ENCODE measurements around the gene ADORA2A.

ADORA2A gene

GRCh38 chr22:24481641-24482040 is 54.2 kb downstream of the ADORA2A start:
- no peaks in the 10 kb centered on the region for H3K27me3 ChIP-seq
- H3K27ac ChIP-seq: no peak overlapping the region
- no peak overlapping the region for H3K4me3 ChIP-seq
- intact Hi-C loops (cut with DNase I; ENCODE audit: low total_unique reads): no loop called here
- TF ChIP-seq, protein P1, sequence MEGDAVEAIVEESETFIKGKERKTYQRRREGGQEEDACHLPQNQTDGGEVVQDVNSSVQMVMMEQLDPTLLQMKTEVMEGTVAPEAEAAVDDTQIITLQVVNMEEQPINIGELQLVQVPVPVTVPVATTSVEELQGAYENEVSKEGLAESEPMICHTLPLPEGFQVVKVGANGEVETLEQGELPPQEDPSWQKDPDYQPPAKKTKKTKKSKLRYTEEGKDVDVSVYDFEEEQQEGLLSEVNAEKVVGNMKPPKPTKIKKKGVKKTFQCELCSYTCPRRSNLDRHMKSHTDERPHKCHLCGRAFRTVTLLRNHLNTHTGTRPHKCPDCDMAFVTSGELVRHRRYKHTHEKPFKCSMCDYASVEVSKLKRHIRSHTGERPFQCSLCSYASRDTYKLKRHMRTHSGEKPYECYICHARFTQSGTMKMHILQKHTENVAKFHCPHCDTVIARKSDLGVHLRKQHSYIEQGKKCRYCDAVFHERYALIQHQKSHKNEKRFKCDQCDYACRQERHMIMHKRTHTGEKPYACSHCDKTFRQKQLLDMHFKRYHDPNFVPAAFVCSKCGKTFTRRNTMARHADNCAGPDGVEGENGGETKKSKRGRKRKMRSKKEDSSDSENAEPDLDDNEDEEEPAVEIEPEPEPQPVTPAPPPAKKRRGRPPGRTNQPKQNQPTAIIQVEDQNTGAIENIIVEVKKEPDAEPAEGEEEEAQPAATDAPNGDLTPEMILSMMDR (IDR thresholded peaks at IDR 0.05): no peak
- no peaks in the 10 kb centered on the region for H3K36me3 ChIP-seq
- DNase-seq: no peak
- H3K4me1 ChIP-seq: peaks cover 0 to 9% (median 0%) of the 10 kb centered on the region in 4 donors
- H3K9me3 ChIP-seq: no peaks in the 10 kb centered on the region

DNA sequence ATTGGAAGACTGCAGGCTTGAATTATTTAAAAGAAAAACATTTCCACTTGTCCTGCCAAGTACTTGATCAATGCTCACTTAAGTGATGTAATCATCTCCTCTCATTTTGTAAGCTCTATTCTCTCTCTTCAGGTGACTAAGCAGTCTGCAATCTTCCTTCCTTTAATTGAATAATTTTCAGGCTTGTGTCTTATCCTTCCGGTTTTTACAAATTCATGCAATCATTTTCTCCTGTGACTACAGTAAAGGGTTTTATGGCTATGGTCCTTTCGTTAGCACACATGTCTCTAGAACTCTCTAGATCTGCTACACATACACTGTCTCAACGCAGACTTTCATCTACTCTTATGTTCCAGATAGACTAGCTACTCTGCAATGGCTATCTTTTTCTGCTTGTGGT is 55.2 kb downstream of the ADORA2A start:
- no peaks in the 10 kb centered on the region for H3K36me3 ChIP-seq
- intact Hi-C loops (cut with DNase I; ENCODE audit: low total_unique reads): no loop called here
- DNase-seq: no peak
- H3K4me3 ChIP-seq: no peak overlapping the region
- no peaks in the 10 kb centered on the region for H3K27me3 ChIP-seq
- H3K4me1 ChIP-seq: peaks cover 0 to 9% (median 0%) of the 10 kb centered on the region in 4 donors
- no peaks in the 10 kb centered on the region for H3K9me3 ChIP-seq
- H3K27ac ChIP-seq: no peak overlapping the region
- TF ChIP-seq, protein P1 (IDR thresholded peaks at IDR 0.05): no peak

DNA sequence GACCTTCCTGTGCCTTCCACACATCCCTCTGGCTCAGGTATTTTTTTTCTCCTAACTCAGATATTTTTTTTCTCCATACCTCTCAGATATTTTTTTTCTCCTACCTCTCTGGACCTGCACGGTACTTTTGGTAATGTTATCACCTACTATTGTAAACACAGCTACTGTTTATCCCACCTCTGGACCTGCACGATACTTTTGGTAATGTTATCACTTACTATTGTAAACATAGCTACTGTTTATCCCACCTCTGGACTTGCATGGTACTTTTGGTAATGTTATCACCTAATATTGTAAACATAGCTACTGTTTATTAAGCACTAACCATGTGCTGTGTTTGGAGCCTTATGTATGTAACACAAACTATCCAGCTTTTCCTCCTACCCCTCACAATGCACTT is 55.6 kb downstream of the ADORA2A start:
- intact Hi-C loops (cut with DNase I; ENCODE audit: low total_unique reads): no loop called here
- DNase-seq: no peak
- Histone ChIP-seq H3K36me3 (no peaks in the 10 kb centered on the region), H3K9me3 (no peaks in the 10 kb centered on the region), H3K4me1 (peaks cover 0 to 9% (median 0%) of the 10 kb centered on the region in 4 donors), H3K27me3 (no peaks in the 10 kb centered on the region), H3K4me3 (no peak overlapping the region), H3K27ac (no peak overlapping the region)
- TF ChIP-seq, protein P1 (IDR thresholded peaks at IDR 0.05): no peak

GRCh38 chr22:24483976-24484545 is 56.7 kb downstream of the ADORA2A start:
- H3K36me3 ChIP-seq: no peaks in the 10 kb centered on the region
- intact Hi-C loops (cut with DNase I; ENCODE audit: low total_unique reads): no loop called here
- H3K27ac ChIP-seq: no peak overlapping the region
- H3K4me1 ChIP-seq: peaks cover 0 to 9% (median 0%) of the 10 kb centered on the region in 4 donors
- no peak overlapping the region for H3K4me3 ChIP-seq
- TF ChIP-seq, protein P1 (IDR thresholded peaks at IDR 0.05): no peak
- no peaks in the 10 kb centered on the region for H3K27me3 ChIP-seq
- DNase-seq: no peak
- H3K9me3 ChIP-seq: no peaks in the 10 kb centered on the region

DNA sequence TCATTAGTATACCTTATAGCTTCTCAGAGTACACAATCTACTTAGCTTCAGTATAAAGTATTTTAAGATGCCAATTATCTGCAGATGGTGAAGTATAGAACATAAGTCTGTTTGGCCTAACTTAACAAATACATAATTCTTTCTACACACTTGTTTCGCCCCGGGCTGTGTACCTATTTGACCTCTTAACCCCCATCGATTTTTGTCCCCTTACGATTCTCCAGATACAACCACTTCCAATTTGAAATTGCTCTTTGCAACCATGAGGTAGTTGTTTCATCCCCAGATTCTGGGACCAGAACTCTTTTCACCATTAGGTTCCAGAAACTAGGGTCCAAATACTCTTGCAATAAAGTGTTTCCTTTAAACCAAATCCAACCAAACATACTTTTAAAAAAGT is 57.8 kb downstream of the ADORA2A start:
- intact Hi-C loops (cut with DNase I; ENCODE audit: low total_unique reads): no loop called here

More for the DNA sequence above, 57.8 kb downstream of the ADORA2A start:
- Histone ChIP-seq H3K36me3 (no peaks in the 10 kb centered on the region), H3K4me3 (no peak overlapping the region), H3K9me3 (no peaks in the 10 kb centered on the region), H3K27me3 (no peaks in the 10 kb centered on the region), H3K27ac (no peak overlapping the region), H3K4me1 (peaks cover 0 to 9% (median 0%) of the 10 kb centered on the region in 4 donors)
- TF ChIP-seq, protein P1 (IDR thresholded peaks at IDR 0.05): no peak
- no peak for DNase-seq

Data from tibial artery (tissue), 4 donors.